ENCODE data around the gene BRINP3. TPM values are rescaled to one million over a fixed set of nuclear protein-coding genes. Genes with fewer than 3 reads are reported as not detected.

BRINP3 gene
- total RNA-seq, 2 donors from 2014 or later, result 6.8 to 8.0 TPM

GRCh38 chr1:190289897-190290296 is 187.8 kb downstream of the BRINP3 start:
- Histone ChIP-seq H3K4me3 (no peak overlapping the region), H3K27me3 (no peaks in the 10 kb centered on the region), H3K27ac (no peak overlapping the region), H3K9me3 (no peaks in the 10 kb centered on the region), H3K4me1 (no peaks in the 10 kb centered on the region), H3K36me3 (no peaks in the 10 kb centered on the region)
- TF ChIP-seq CTCF (IDR thresholded peaks at IDR 0.05), result no peak
- DNase-seq (ENCODE audit: low spot score), result no peak

GRCh38 chr1:190286111-190286510 is 191.6 kb downstream of the BRINP3 start:
- no peak for DNase-seq (ENCODE audit: low spot score)
- Histone ChIP-seq H3K36me3 (no peaks in the 10 kb centered on the region), H3K4me3 (no peak overlapping the region), H3K27ac (no peak overlapping the region), H3K9me3 (no peaks in the 10 kb centered on the region), H3K4me1 (no peaks in the 10 kb centered on the region), H3K27me3 (no peaks in the 10 kb centered on the region)
- no peak for TF ChIP-seq CTCF (IDR thresholded peaks at IDR 0.05)

GRCh38 chr1:190277107-190277506 is 200.6 kb downstream of the BRINP3 start:
- H3K36me3 ChIP-seq, result no peaks in the 10 kb centered on the region
- H3K9me3 ChIP-seq, result no peaks in the 10 kb centered on the region
- no peaks in the 10 kb centered on the region for H3K4me1 ChIP-seq
- no peak overlapping the region for H3K4me3 ChIP-seq
- no peak overlapping the region for H3K27ac ChIP-seq
- TF ChIP-seq CTCF (IDR thresholded peaks at IDR 0.05), result no peak
- DNase-seq (ENCODE audit: low spot score), result no peak
- no peaks in the 10 kb centered on the region for H3K27me3 ChIP-seq

GRCh38 chr1:190274721-190275120 is 202.9 kb downstream of the BRINP3 start:
- Histone ChIP-seq H3K36me3 (no peaks in the 10 kb centered on the region), H3K4me1 (no peaks in the 10 kb centered on the region), H3K27me3 (no peaks in the 10 kb centered on the region), H3K27ac (no peak overlapping the region), H3K4me3 (no peak overlapping the region), H3K9me3 (no peaks in the 10 kb centered on the region)
- no peak for DNase-seq (ENCODE audit: low spot score)
- no peak for TF ChIP-seq CTCF (IDR thresholded peaks at IDR 0.05)

GRCh38 chr1:190273161-190273560 is 204.5 kb downstream of the BRINP3 start:
- no peaks in the 10 kb centered on the region for H3K27me3 ChIP-seq
- H3K36me3 ChIP-seq, result no peaks in the 10 kb centered on the region
- DNase-seq (ENCODE audit: low spot score), result no peak
- no peak overlapping the region for H3K27ac ChIP-seq
- H3K4me1 ChIP-seq, result no peaks in the 10 kb centered on the region
- H3K4me3 ChIP-seq, result no peak overlapping the region
- H3K9me3 ChIP-seq, result no peaks in the 10 kb centered on the region
- TF ChIP-seq CTCF (IDR thresholded peaks at IDR 0.05), result no peak

- no peak overlapping the region for H3K4me3 ChIP-seq
- no peak overlapping the region for H3K27ac ChIP-seq
These were observed 215.1 kb downstream of the BRINP3 start for GRCh38 chr1:190262538-190262937.

More at GRCh38 chr1:190262538-190262937, 215.1 kb downstream of the BRINP3 start:
- DNase-seq (ENCODE audit: low spot score), result no peak
- TF ChIP-seq CTCF (IDR thresholded peaks at IDR 0.05), result no peak
- H3K4me1 ChIP-seq, result no peaks in the 10 kb centered on the region
- H3K9me3 ChIP-seq, result no peaks in the 10 kb centered on the region
- H3K27me3 ChIP-seq, result no peaks in the 10 kb centered on the region
- H3K36me3 ChIP-seq, result no peaks in the 10 kb centered on the region
